Astrocyte of the cerebellum (primary cell): ENCODE measurements around the gene PTPN14.

ENCODE experiments used
- DNase-seq: peaks from one replicate; pipeline ENCODE4 v3.0.0-alpha.2; 2011; ENCODE audit warnings: low read depth
- H3K4me3 ChIP-seq: 2 replicates; pipeline ENCODE4 v1.5.1; 2011; ENCODE audit warnings: mild to moderate bottlenecking, low read depth, low read length, moderate library complexity
- in situ Hi-C: cut with HindIII; loops from 2 replicates; pipeline ENCODE4 v1.10.0; 2017; ENCODE audit warnings: low sequenced_read_pairs
- TF ChIP-seq, protein P1 (sequence below): IDR thresholded peaks from 2 replicates; pipeline ENCODE4 v1.5.1; 2012; ENCODE audit warnings: low read length, low read depth, moderate library complexity, mild to moderate bottlenecking; ENCODE audit errors: missing control alignments

The PTPN14 gene

DNA sequence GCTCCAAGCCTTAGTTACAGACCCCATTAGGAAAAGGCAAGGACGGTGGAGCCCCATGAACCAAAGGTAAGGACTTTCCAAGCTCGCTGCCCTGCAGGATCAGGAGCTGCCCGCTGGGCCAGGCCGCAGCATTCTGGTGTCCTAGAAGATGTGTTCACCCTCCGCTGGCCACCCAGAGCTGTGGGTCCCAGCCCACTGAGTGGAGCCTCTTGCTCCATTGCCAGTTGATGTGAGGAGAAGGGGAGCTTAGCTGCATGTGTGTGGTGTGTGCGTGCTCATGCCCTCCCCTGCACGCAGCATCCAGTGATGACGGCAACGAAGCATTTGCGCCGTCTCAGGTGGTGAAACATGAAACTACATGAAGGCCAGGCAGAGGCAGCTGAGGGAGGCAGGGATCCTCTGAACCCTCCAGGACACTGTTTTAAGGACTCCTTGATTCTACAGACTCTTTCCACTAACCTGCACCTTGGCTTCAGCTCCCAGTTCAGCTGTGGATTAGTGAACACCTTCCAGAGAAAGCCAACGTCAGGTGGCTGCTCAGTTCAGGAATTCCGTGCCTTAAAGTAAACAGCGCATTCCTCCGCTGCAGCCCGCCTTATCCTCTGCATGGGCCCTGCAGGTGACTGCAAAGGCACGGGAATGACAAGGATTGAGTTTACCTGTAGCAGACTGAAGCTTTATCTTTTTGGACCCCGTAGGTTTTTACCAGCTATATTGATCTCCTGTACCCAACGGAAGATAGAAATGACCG lies 221.8 kb downstream of the PTPN14 start:
- no peak overlapping the region for H3K4me3 ChIP-seq
- DNase-seq: no peak
- in situ Hi-C loops: loop anchor here (5.0 to 25.0 kb wide), 5 partner anchors 67 to 1242 kb away; no protein-coding TSS in a partner anchor
- TF ChIP-seq, protein P1, sequence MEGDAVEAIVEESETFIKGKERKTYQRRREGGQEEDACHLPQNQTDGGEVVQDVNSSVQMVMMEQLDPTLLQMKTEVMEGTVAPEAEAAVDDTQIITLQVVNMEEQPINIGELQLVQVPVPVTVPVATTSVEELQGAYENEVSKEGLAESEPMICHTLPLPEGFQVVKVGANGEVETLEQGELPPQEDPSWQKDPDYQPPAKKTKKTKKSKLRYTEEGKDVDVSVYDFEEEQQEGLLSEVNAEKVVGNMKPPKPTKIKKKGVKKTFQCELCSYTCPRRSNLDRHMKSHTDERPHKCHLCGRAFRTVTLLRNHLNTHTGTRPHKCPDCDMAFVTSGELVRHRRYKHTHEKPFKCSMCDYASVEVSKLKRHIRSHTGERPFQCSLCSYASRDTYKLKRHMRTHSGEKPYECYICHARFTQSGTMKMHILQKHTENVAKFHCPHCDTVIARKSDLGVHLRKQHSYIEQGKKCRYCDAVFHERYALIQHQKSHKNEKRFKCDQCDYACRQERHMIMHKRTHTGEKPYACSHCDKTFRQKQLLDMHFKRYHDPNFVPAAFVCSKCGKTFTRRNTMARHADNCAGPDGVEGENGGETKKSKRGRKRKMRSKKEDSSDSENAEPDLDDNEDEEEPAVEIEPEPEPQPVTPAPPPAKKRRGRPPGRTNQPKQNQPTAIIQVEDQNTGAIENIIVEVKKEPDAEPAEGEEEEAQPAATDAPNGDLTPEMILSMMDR: no peak

DNA sequence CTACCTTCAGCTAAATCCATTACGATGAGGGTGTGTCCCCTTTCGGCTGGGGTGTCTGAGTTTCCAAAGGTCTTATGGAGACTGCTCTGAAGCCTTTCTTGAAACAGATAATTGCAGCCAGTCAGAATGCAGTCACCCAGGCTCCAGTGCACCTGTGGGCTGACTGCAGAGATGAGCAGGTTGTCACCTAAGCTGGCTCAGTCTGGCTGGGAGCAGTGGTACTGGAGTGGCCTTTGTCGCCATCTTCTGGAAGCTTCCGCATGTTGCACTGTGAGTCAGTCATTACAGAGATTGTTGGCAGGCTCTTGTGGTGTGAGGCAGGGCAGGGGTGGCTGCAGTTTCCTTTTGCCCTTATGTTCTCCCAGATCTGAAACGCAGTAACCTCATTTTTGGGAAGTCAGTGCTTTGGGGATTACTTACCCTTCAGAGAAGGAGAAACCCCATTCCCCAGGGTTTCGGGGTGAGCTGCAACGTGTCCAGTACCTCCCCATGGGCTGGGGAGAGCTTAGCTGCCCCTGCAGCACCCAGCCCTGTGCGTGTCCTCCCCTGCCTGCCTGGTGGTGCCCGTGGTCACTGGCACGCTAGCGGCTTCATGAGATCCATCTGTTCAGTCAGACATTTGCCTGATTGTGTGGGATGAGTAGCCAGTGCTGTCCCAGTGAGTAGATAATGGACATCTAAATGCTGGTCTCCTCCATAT lies 222.5 kb downstream of the PTPN14 start:
- H3K4me3 ChIP-seq: no peak overlapping the region
- in situ Hi-C loops: loop anchor here (5.0 to 25.0 kb wide), 5 partner anchors 67 to 1242 kb away; no protein-coding TSS in a partner anchor
- TF ChIP-seq, protein P1: peak; percentile 91
- DNase-seq: peak; percentile 67

DNA sequence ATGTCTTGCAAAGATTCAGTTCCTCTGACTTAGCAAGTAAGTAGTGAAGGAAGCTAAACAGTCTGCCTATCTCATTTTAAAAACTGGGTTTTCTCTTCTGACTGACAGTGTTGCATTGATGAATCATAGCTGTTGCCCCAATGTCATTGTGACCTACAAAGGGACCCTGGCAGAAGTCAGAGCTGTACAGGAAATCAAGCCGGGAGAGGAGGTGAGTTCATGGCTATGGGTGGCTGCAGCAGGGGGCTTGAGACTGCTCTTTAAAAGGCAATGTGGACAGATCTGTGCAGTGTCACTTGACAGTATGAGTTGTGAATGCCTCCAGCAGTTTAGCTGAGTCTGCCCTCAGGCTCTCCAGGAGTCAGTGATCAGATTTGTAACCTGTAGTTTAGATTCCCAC lies 223.9 kb downstream of the PTPN14 start:
- no peak overlapping the region for H3K4me3 ChIP-seq
- in situ Hi-C loops: loop anchor here (5.0 to 25.0 kb wide), 5 partner anchors 65 to 1240 kb away; no protein-coding TSS in a partner anchor
- TF ChIP-seq, protein P1: no peak
- DNase-seq: no peak

DNA sequence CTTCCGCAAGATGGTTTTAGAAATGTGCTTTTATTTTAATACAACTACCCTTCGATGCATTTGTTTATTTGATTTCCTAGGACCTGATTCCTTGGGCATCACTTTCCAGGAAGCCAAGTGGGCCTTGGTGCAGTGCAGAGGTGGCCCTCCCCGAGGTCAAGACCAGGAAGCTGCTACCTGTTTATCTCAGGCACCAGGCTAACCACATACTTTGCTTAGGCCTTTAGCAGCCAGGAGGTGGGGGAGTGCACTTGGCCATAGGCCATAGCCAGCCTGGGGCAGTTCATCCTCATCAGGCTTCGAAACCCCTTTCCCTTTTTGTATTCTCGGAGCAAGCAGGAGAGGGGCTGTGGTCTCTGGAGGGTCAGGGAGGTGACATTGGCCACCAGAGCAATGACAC lies 225.0 kb downstream of the PTPN14 start:
- H3K4me3 ChIP-seq: no peak overlapping the region
- in situ Hi-C loops: loop anchor here (5.0 to 25.0 kb wide), 5 partner anchors 64 to 1239 kb away; no protein-coding TSS in a partner anchor
- DNase-seq: no peak
- TF ChIP-seq, protein P1: no peak

DNA sequence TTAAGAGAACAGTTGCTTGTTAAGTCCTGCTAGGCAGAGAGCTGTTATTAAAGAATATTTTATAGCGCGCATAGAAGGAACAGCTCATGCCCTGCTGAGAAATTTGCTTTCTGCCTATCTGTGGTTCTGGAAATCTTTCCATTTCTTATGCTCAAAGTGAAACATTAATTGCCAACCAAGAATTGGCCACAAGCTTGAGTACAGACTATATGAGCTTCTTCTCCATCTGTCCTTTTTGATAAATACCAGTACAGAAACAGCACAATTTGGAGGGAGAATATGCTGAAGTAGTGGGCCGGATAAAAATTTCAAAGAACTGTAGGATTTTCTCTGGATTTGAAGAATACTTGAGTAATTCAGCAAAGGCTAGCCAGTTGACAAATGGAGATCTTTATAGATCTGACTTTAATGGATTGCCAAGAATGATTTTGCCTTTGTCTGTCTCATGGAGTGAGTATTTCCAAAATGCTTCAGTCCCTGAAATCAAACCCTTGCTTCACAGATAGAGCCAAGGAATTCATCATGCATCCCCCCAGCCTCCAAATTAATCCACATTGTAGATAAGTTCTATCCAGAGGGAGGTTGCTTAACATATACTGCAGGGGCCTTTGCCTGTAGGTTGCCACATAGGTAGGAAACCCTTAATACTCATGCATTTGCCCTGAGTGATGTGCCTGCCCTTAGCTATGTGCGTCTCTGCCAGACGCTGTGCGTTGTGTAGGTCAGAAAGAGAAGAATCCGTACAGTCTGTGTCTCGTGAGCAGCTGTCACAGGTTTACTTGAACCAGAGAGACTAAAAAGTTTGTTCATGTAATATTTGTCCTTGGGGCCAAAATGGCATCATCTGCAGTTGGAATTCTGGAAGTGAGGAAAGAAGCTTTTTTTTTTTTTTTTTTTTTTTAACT lies 226.3 kb downstream of the PTPN14 start:
- no peak overlapping the region for H3K4me3 ChIP-seq
- DNase-seq: no peak
- TF ChIP-seq, protein P1: no peak
- in situ Hi-C loops: loop anchor here (5.0 to 25.0 kb wide), 5 partner anchors 63 to 1238 kb away; no protein-coding TSS in a partner anchor

DNA sequence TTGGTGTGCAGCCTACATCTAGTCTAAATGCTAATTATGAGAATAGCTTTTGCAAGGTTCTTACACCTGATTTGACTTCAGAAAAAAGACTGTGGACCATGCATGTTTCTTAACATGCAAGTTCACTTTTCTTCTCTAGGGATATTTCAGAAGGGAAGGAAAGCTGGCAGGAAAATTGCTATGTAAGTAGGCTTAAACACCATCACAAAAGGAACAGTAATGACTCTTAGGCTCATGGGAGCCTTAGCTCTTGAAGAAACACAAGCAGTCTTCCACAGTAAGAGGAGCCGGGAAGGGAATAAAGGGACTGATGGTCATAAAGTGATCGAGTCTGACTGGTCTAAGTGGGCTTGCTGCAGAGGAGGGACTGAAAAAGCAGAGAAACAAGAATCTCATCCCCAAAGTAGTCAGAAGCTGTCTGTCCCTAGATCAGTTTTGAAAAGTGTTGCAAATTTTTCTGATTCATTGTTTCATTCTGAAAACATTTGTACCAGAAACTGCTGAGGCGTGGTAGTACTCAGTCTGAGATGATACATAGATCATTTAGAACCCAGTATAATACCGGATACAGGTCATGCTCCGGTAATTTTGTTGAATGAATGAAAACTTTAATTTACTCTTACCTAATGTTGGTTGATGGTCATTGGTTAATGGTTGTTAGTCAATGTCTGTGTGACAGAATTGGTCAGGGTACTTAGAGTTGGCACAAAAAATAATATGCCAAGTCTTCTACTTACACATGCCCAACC lies 229.5 kb downstream of the PTPN14 start:
- no peak overlapping the region for H3K4me3 ChIP-seq
- in situ Hi-C loops: no loop called here
- DNase-seq: no peak
- TF ChIP-seq, protein P1: no peak
